MM.1S (cell line): ENCODE results near the gene RTN4RL2.

Source experiments
- EZH2 ChIP-seq: fragments of 300-600 bp; sonication (generic); optimal IDR thresholded peaks from 2 replicates; pipeline ENCODE3; 2017; ENCODE audit warnings: low read depth, mild to moderate bottlenecking, antibody characterized with exemption, low read length, mixed read lengths
- EZH2phosphoT487 ChIP-seq: fragments of 300-600 bp; sonication (generic); IDR thresholded peaks from 2 replicates; pipeline ENCODE4 v1.6.1; 2018; ENCODE audit warnings: antibody characterized with exemption, low read length
- TF ChIP-seq, protein P1 (sequence below): fragments of 300-600 bp; sonication (generic); IDR thresholded peaks from 2 replicates; pipeline ENCODE4 v1.5.1; 2016; ENCODE audit warnings: antibody characterized with exemption, low read length, mixed read lengths

DNA sequence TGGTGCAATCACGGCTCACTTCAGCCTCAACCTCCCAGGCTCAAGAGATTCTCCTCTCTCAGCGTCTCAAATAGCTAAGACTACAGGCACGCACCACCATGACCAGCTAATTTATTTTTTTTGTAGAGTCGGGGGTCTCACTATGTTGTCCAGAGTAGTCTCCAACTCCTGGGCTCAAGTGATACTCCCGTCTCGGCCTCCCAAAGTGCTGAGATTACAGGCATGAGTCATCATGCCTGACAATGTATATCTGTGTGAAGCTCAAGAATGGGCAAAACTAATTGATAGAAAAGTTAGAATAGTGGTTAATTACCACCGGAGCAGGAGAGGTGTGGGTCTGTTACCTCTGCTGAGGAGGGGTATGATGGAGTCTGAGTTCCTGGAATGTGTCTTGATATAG, 24.3 kb upstream of the RTN4RL2 start:
- no peak for TF ChIP-seq EZH2
- TF ChIP-seq EZH2phosphoT487, result no peak
- TF ChIP-seq, protein P1, sequence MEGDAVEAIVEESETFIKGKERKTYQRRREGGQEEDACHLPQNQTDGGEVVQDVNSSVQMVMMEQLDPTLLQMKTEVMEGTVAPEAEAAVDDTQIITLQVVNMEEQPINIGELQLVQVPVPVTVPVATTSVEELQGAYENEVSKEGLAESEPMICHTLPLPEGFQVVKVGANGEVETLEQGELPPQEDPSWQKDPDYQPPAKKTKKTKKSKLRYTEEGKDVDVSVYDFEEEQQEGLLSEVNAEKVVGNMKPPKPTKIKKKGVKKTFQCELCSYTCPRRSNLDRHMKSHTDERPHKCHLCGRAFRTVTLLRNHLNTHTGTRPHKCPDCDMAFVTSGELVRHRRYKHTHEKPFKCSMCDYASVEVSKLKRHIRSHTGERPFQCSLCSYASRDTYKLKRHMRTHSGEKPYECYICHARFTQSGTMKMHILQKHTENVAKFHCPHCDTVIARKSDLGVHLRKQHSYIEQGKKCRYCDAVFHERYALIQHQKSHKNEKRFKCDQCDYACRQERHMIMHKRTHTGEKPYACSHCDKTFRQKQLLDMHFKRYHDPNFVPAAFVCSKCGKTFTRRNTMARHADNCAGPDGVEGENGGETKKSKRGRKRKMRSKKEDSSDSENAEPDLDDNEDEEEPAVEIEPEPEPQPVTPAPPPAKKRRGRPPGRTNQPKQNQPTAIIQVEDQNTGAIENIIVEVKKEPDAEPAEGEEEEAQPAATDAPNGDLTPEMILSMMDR, result no peak
